OCI-LY1 (cell line): Measurements from ENCODE around the gene ZBTB22.

Experiments used
- EZH2 ChIP-seq: fragments of 200-600 bp; sonication (generic), shearing (Covaris generic); IDR thresholded peaks from 2 replicates; pipeline ENCODE4 v1.8.0; 2017; ENCODE audit warnings: borderline replicate concordance, mixed run types, mild to moderate bottlenecking, antibody characterized with exemption, low read length, moderate library complexity, mixed read lengths
- TF ChIP-seq, protein P1 (sequence below): fragments of 200-600 bp; sonication (generic), shearing (Covaris generic); IDR thresholded peaks from 2 replicates; pipeline ENCODE4 v1.5.1; 2017; ENCODE audit warnings: mild to moderate bottlenecking, antibody characterized with exemption, low read length, moderate library complexity, mixed read lengths

DNA sequence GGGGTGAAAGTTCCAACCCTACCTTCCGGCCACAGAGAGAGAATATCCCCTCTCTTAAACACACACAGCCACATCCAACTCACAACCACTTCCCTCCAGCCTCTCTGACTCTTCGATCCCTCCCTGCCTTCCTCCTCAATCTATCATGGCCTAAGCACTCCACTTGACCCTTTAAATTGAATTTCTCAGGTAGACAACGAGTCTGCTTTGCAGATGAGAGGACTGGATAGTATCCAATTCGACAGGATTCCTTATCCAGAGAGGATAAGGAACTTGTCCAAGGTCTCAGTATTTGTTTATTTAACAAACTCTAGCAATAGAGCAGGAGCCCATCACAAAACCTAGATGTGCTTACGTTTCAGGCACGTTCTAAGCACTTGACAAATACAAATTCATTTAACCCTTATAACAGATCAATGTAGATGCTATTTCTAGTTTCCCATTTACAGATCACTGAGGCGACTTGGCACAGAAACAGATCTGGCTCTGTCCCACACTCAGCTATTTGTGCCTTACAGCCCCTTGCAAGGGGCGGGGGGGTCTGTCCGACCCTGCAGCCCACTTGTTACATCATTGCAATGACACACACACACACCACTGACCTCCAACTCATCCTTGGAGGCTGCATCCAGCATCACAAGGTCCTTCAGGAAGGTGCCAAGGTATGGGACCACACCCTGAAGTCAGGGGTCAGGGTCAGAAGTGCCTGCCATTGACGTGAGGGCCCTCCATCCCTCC, 23.3 kb downstream of the ZBTB22 start:
- TF ChIP-seq, protein P1, sequence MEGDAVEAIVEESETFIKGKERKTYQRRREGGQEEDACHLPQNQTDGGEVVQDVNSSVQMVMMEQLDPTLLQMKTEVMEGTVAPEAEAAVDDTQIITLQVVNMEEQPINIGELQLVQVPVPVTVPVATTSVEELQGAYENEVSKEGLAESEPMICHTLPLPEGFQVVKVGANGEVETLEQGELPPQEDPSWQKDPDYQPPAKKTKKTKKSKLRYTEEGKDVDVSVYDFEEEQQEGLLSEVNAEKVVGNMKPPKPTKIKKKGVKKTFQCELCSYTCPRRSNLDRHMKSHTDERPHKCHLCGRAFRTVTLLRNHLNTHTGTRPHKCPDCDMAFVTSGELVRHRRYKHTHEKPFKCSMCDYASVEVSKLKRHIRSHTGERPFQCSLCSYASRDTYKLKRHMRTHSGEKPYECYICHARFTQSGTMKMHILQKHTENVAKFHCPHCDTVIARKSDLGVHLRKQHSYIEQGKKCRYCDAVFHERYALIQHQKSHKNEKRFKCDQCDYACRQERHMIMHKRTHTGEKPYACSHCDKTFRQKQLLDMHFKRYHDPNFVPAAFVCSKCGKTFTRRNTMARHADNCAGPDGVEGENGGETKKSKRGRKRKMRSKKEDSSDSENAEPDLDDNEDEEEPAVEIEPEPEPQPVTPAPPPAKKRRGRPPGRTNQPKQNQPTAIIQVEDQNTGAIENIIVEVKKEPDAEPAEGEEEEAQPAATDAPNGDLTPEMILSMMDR = no peak
- TF ChIP-seq EZH2 = no peak
